SK-N-SH treated with all-trans-retinoic acid at 6 μM for 48 hours (cell line): ENCODE results near the gene GPX3.

Source experiments
- ARNTL ChIP-seq: fragments of 450-650 bp; formaldehyde crosslinking; IDR thresholded peaks from 2 replicates; pipeline ENCODE4 v1.5.0; 2020; ENCODE audit warnings: low read depth, mild to moderate bottlenecking, moderate library complexity, borderline replicate concordance
- BACH2 ChIP-seq: fragments of 250-450 bp; sonication (Bioruptor Pico); IDR thresholded peaks from 2 replicates; pipeline ENCODE4 v1.9.0; 2021; ENCODE audit warnings: mild to moderate bottlenecking, borderline replicate concordance
- GLIS3 ChIP-seq: fragments of 250-450 bp; sonication (Bioruptor Pico); IDR thresholded peaks from 2 replicates; pipeline ENCODE4 v1.5.0; 2020; ENCODE audit warnings: mild to moderate bottlenecking, moderate library complexity
- OSR1 ChIP-seq: fragments of 250-450 bp; sonication (Bioruptor Pico); IDR thresholded peaks from 2 replicates; pipeline ENCODE4 v1.8.0; 2022; ENCODE audit warnings: moderate library complexity, mild to moderate bottlenecking, inconsistent platforms
- RARB ChIP-seq: fragments of 250-450 bp; sonication (Bioruptor Pico); IDR thresholded peaks from 2 replicates; pipeline ENCODE4 v1.8.0; 2021; ENCODE audit warnings: mild to moderate bottlenecking, moderate library complexity
- SNAI2 ChIP-seq: fragments of 250-450 bp; sonication (Bioruptor Pico); IDR thresholded peaks from 2 replicates; pipeline ENCODE4 v1.5.0; 2020; ENCODE audit warnings: mild to moderate bottlenecking, moderate library complexity
- TOX ChIP-seq: fragments of 250-450 bp; sonication (Bioruptor Pico); IDR thresholded peaks from 2 replicates; pipeline ENCODE4 v1.8.0; 2021; ENCODE audit warnings: mild to moderate bottlenecking, moderate library complexity, borderline replicate concordance
- ZC3H10 ChIP-seq: fragments of 250-450 bp; sonication (Bioruptor Pico); IDR thresholded peaks from 2 replicates; pipeline ENCODE4 v1.5.1; 2021; ENCODE audit warnings: mild to moderate bottlenecking, moderate library complexity
- TF ChIP-seq, protein P1 (sequence below): fragments of 250-450 bp; sonication (Bioruptor Pico); IDR thresholded peaks from 2 replicates; pipeline ENCODE4 v1.8.0; 2020; ENCODE audit warnings: mild to moderate bottlenecking, moderate library complexity, borderline replicate concordance
- TF ChIP-seq, protein P2 (sequence below): fragments of 250-450 bp; sonication (Bioruptor Pico); IDR thresholded peaks from 2 replicates; pipeline ENCODE4 v1.5.1; 2020; ENCODE audit warnings: low read depth, mild to moderate bottlenecking, moderate library complexity
- TF ChIP-seq, protein P3 (sequence below): fragments of 250-450 bp; sonication (Bioruptor Pico); IDR thresholded peaks from 2 replicates; pipeline ENCODE4 v1.8.0; 2021; ENCODE audit warnings: low read depth, mild to moderate bottlenecking, moderate library complexity, borderline replicate concordance

- TF ChIP-seq SNAI2 (CRISPR knock-in tag) (no peak), BACH2 (CRISPR knock-in tag) (no peak), ARNTL (CRISPR knock-in tag) (no peak), TOX (CRISPR knock-in tag) (no peak), RARB (CRISPR knock-in tag) (no peak), ZC3H10 (no peak), OSR1 (CRISPR knock-in tag) (no peak), GLIS3 (CRISPR knock-in tag) (no peak)
- TF ChIP-seq, protein P1, sequence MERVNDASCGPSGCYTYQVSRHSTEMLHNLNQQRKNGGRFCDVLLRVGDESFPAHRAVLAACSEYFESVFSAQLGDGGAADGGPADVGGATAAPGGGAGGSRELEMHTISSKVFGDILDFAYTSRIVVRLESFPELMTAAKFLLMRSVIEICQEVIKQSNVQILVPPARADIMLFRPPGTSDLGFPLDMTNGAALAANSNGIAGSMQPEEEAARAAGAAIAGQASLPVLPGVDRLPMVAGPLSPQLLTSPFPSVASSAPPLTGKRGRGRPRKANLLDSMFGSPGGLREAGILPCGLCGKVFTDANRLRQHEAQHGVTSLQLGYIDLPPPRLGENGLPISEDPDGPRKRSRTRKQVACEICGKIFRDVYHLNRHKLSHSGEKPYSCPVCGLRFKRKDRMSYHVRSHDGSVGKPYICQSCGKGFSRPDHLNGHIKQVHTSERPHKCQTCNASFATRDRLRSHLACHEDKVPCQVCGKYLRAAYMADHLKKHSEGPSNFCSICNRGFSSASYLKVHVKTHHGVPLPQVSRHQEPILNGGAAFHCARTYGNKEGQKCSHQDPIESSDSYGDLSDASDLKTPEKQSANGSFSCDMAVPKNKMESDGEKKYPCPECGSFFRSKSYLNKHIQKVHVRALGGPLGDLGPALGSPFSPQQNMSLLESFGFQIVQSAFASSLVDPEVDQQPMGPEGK (CRISPR knock-in tag): no peak
- TF ChIP-seq, protein P2, sequence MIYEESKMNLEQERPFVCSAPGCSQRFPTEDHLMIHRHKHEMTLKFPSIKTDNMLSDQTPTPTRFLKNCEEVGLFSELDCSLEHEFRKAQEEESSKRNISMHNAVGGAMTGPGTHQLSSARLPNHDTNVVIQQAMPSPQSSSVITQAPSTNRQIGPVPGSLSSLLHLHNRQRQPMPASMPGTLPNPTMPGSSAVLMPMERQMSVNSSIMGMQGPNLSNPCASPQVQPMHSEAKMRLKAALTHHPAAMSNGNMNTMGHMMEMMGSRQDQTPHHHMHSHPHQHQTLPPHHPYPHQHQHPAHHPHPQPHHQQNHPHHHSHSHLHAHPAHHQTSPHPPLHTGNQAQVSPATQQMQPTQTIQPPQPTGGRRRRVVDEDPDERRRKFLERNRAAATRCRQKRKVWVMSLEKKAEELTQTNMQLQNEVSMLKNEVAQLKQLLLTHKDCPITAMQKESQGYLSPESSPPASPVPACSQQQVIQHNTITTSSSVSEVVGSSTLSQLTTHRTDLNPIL (CRISPR knock-in tag): no peak
- TF ChIP-seq, protein P3, sequence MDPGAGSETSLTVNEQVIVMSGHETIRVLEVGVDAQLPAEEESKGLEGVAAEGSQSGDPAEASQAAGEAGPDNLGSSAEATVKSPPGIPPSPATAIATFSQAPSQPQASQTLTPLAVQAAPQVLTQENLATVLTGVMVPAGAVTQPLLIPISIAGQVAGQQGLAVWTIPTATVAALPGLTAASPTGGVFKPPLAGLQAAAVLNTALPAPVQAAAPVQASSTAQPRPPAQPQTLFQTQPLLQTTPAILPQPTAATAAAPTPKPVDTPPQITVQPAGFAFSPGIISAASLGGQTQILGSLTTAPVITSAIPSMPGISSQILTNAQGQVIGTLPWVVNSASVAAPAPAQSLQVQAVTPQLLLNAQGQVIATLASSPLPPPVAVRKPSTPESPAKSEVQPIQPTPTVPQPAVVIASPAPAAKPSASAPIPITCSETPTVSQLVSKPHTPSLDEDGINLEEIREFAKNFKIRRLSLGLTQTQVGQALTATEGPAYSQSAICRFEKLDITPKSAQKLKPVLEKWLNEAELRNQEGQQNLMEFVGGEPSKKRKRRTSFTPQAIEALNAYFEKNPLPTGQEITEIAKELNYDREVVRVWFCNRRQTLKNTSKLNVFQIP (CRISPR knock-in tag): no peak
Measured at GRCh38 chr5:151068433-151069197, 48.2 kb downstream of the GPX3 start.
